ENCODE results near the gene PTPRR. TPM values are rescaled to one million over a fixed set of nuclear protein-coding genes. Genes with fewer than 3 reads are reported as not detected.

PTPRR gene
- total and polyA plus RNA-seq, 4 donors = 0.02 to 0.08 TPM; not detected in 2

- H3K4me1 ChIP-seq (ENCODE audit: control insufficient read depth in 4 of 4, insufficient read depth in 4 of 4, low read length in 3 of 4) = no peaks in the 10 kb centered on the region
- no peak for DNase-seq (ENCODE audit: low spot score)
- H3K4me3 ChIP-seq (ENCODE audit: low read depth in 1 of 3, low read length in 3 of 3) = no peak overlapping the region
- H3K27ac ChIP-seq (ENCODE audit: low read depth in 1 of 2, low read length in 2 of 2) = no peak overlapping the region
- WGBS = 47% methylated on average over 1 of the region's 1 CpG
- TF ChIP-seq HNF4G (IDR thresholded peaks at IDR 0.05) (no peak), RAD21 (IDR thresholded peaks at IDR 0.05) (no peak), ATF3 (IDR thresholded peaks at IDR 0.05) (no peak), EGR1 (IDR thresholded peaks at IDR 0.05; ENCODE audit: low read depth in 2 of 2) (no peak), YY1 (IDR thresholded peaks at IDR 0.05) (no peak), FOXA1 (IDR thresholded peaks at IDR 0.05) (no peak), MAX (IDR thresholded peaks at IDR 0.05) (no peak), TAF1 (conservative IDR thresholded peaks at IDR 0.05) (no peak), JUND (IDR thresholded peaks at IDR 0.05) (no peak), FOXA2 (IDR thresholded peaks at IDR 0.05) (no peak)
- TF ChIP-seq, protein P1, sequence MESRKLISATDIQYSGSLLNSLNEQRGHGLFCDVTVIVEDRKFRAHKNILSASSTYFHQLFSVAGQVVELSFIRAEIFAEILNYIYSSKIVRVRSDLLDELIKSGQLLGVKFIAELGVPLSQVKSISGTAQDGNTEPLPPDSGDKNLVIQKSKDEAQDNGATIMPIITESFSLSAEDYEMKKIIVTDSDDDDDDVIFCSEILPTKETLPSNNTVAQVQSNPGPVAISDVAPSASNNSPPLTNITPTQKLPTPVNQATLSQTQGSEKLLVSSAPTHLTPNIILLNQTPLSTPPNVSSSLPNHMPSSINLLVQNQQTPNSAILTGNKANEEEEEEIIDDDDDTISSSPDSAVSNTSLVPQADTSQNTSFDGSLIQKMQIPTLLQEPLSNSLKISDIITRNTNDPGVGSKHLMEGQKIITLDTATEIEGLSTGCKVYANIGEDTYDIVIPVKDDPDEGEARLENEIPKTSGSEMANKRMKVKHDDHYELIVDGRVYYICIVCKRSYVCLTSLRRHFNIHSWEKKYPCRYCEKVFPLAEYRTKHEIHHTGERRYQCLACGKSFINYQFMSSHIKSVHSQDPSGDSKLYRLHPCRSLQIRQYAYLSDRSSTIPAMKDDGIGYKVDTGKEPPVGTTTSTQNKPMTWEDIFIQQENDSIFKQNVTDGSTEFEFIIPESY (IDR thresholded peaks at IDR 0.05) = no peak
- TF ChIP-seq, protein P2, sequence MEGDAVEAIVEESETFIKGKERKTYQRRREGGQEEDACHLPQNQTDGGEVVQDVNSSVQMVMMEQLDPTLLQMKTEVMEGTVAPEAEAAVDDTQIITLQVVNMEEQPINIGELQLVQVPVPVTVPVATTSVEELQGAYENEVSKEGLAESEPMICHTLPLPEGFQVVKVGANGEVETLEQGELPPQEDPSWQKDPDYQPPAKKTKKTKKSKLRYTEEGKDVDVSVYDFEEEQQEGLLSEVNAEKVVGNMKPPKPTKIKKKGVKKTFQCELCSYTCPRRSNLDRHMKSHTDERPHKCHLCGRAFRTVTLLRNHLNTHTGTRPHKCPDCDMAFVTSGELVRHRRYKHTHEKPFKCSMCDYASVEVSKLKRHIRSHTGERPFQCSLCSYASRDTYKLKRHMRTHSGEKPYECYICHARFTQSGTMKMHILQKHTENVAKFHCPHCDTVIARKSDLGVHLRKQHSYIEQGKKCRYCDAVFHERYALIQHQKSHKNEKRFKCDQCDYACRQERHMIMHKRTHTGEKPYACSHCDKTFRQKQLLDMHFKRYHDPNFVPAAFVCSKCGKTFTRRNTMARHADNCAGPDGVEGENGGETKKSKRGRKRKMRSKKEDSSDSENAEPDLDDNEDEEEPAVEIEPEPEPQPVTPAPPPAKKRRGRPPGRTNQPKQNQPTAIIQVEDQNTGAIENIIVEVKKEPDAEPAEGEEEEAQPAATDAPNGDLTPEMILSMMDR (IDR thresholded peaks at IDR 0.05; ENCODE audit: low read depth, low read length, missing input control) = no peak
- peaks cover 0 to 2% (median 0%) of the 10 kb centered on the region in 4 donors for H3K27me3 ChIP-seq (ENCODE audit: control insufficient read depth in 4 of 4, insufficient read depth in 4 of 4, low read length in 3 of 4)
- H3K9ac ChIP-seq (ENCODE audit: low read depth in 1 of 2, low read length in 2 of 2) = no peak overlapping the region
- no peaks in the 10 kb centered on the region for H3K36me3 ChIP-seq (ENCODE audit: control insufficient read depth in 4 of 4, insufficient read depth in 3 of 4, low read depth in 1 of 4, low read length in 3 of 4)
- H3K9me3 ChIP-seq (ENCODE audit: control insufficient read depth in 4 of 4, low read length in 3 of 4) = no peaks in the 10 kb centered on the region
Observed at GRCh38 chr12:70686907-70687306, 233.6 kb downstream of the PTPRR start.

- Histone ChIP-seq H3K4me3 (ENCODE audit: low read depth in 1 of 3, low read length in 3 of 3) (no peak overlapping the region), H3K9ac (ENCODE audit: low read depth in 1 of 2, low read length in 2 of 2) (no peak overlapping the region), H3K27me3 (ENCODE audit: control insufficient read depth in 4 of 4, insufficient read depth in 4 of 4, low read length in 3 of 4) (peaks cover 0 to 2% (median 0%) of the 10 kb centered on the region in 4 donors), H3K36me3 (ENCODE audit: control insufficient read depth in 4 of 4, insufficient read depth in 3 of 4, low read depth in 1 of 4, low read length in 3 of 4) (no peaks in the 10 kb centered on the region), H3K27ac (ENCODE audit: low read depth in 1 of 2, low read length in 2 of 2) (no peak overlapping the region), H3K9me3 (ENCODE audit: control insufficient read depth in 4 of 4, low read length in 3 of 4) (no peaks in the 10 kb centered on the region), H3K4me1 (ENCODE audit: control insufficient read depth in 4 of 4, insufficient read depth in 4 of 4, low read length in 3 of 4) (no peaks in the 10 kb centered on the region)
- TF ChIP-seq HNF4A (conservative IDR thresholded peaks at IDR 0.05) (no peak), YY1 (IDR thresholded peaks at IDR 0.05) (no peak), EGR1 (IDR thresholded peaks at IDR 0.05; ENCODE audit: low read depth in 2 of 2) (no peak), RAD21 (IDR thresholded peaks at IDR 0.05) (no peak), GABPA (IDR thresholded peaks at IDR 0.05 in 1 of 2, conservative IDR thresholded peaks at IDR 0.05 in 1 of 2) (no peak), FOXA1 (IDR thresholded peaks at IDR 0.05) (no peak), TAF1 (conservative IDR thresholded peaks at IDR 0.05) (no peak), RXRA (IDR thresholded peaks at IDR 0.05) (no peak), HNF4G (IDR thresholded peaks at IDR 0.05) (no peak), ATF3 (IDR thresholded peaks at IDR 0.05) (no peak), FOXA2 (IDR thresholded peaks at IDR 0.05) (no peak), NR2F2 (IDR thresholded peaks at IDR 0.05) (no peak), MAX (IDR thresholded peaks at IDR 0.05) (no peak), SP1 (IDR thresholded peaks at IDR 0.05) (no peak)
- TF ChIP-seq, protein P3, sequence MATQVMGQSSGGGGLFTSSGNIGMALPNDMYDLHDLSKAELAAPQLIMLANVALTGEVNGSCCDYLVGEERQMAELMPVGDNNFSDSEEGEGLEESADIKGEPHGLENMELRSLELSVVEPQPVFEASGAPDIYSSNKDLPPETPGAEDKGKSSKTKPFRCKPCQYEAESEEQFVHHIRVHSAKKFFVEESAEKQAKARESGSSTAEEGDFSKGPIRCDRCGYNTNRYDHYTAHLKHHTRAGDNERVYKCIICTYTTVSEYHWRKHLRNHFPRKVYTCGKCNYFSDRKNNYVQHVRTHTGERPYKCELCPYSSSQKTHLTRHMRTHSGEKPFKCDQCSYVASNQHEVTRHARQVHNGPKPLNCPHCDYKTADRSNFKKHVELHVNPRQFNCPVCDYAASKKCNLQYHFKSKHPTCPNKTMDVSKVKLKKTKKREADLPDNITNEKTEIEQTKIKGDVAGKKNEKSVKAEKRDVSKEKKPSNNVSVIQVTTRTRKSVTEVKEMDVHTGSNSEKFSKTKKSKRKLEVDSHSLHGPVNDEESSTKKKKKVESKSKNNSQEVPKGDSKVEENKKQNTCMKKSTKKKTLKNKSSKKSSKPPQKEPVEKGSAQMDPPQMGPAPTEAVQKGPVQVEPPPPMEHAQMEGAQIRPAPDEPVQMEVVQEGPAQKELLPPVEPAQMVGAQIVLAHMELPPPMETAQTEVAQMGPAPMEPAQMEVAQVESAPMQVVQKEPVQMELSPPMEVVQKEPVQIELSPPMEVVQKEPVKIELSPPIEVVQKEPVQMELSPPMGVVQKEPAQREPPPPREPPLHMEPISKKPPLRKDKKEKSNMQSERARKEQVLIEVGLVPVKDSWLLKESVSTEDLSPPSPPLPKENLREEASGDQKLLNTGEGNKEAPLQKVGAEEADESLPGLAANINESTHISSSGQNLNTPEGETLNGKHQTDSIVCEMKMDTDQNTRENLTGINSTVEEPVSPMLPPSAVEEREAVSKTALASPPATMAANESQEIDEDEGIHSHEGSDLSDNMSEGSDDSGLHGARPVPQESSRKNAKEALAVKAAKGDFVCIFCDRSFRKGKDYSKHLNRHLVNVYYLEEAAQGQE (IDR thresholded peaks at IDR 0.05) = no peak
- TF ChIP-seq, protein P1 (IDR thresholded peaks at IDR 0.05) = no peak
- no peak for DNase-seq (ENCODE audit: low spot score)
- WGBS = 88% methylated on average over 2 of the region's 2 CpGs
Observed at GRCh38 chr12:70686299-70686698, 234.2 kb downstream of the PTPRR start.

Measured in liver (tissue), 9 donors.